Endothelial cell of umbilical vein (primary cell): ENCODE measurements around the gene SLC34A1. TPM values are rescaled to one million over a fixed set of nuclear protein-coding genes. Genes with fewer than 3 reads are reported as not detected.

Source experiments
- BruUV-seq: library from RNA; stranded (reverse); fragments of 400-500 nt; replicated peaks from 2 replicates; lab custom pipeline; 2021; lab: Mats Ljungman, UMichigan
- CTCF ChIA-PET: fragments of 300-600, 350-600 bp; sonication (Branson Sonifier 250); formaldehyde crosslinking; loops from one replicate; lab custom pipeline; 2021; ENCODE audit warnings: antibody characterized with exemption, inconsistent platforms; lab: Charles Lee
- POLR2A ChIA-PET: fragments of 300-600, 350-600 bp; sonication (Branson Sonifier 250); formaldehyde crosslinking; loops from one replicate; lab custom pipeline; 2021; ENCODE audit warnings: antibody characterized with exemption, inconsistent platforms; lab: Charles Lee
- DNase-seq: peaks from one replicate; pipeline ENCODE4 v3.0.0-alpha.2; 2011; ENCODE audit warnings: low read depth, low spot score
- FAIRE-seq: peaks from 2 replicates; lab custom pipeline; 2011; peaks lifted over from hg19 to GRCh38; lab: Jason Lieb, UNC
- H2AFZ ChIP-seq: 2 replicates; pipeline ENCODE4 v1.6.0; 2012; ENCODE audit warnings: low read depth, low read length, control low read depth, inconsistent platforms
- H3K27ac ChIP-seq: 2 replicates; pipeline ENCODE4 v1.5.1; 2011; ENCODE audit warnings: low read depth, mild to moderate bottlenecking, control low read depth, low read length, moderate library complexity; ENCODE audit not compliant: insufficient read depth
- H3K27me3 ChIP-seq, 2 experiments: 2 replicates each; pipeline versions ENCODE4 v1.6.0 to v1.6.1; 2011; ENCODE audit warnings: low read length in 2 of 2, mixed read lengths in 1 of 2; ENCODE audit not compliant: control insufficient read depth in 2 of 2, insufficient read depth in 2 of 2
- H3K36me3 ChIP-seq, 2 experiments: 2 replicates in 1 of 2; 3 replicates in 1 of 2; pipeline ENCODE4 v1.5.1; 2011; ENCODE audit warnings: low read length in 2 of 2, mild to moderate bottlenecking in 1 of 2, moderate library complexity in 1 of 2; ENCODE audit not compliant: control insufficient read depth in 2 of 2, insufficient read depth in 2 of 2; ENCODE audit errors: extremely low read depth in 1 of 2
- H3K4me1 ChIP-seq: 3 replicates; pipeline ENCODE4 v1.5.1; 2011; ENCODE audit warnings: mild to moderate bottlenecking, low read length; ENCODE audit not compliant: control insufficient read depth, insufficient read depth; ENCODE audit errors: extremely low read depth
- H3K4me2 ChIP-seq: 2 replicates; pipeline ENCODE4 v1.6.1; 2011; ENCODE audit warnings: low read length, control low read depth, mixed read lengths; ENCODE audit not compliant: insufficient read depth
- H3K4me3 ChIP-seq, 3 experiments: fragments of 200-600 bp in 1 of 3; sonication (generic), shearing (Covaris generic) in 1 of 3; replicated peaks in 1 of 3; 2 replicates each; pipeline ENCODE4 v1.5.1; 2011 to 2016; ENCODE audit warnings: control low read depth in 3 of 3, low read length in 3 of 3, mild to moderate bottlenecking in 2 of 3, inconsistent platforms in 1 of 3, low read depth in 1 of 3, moderate library complexity in 1 of 3; ENCODE audit not compliant: insufficient read depth in 1 of 3
- H3K79me2 ChIP-seq: 2 replicates; pipeline ENCODE4 v1.6.0; 2012; ENCODE audit warnings: low read length, inconsistent platforms; ENCODE audit not compliant: control insufficient read depth, insufficient read depth
- H3K9ac ChIP-seq: replicated peaks from 2 replicates; pipeline ENCODE3; 2011; ENCODE audit warnings: low read length, control low read depth; ENCODE audit not compliant: insufficient read depth; ENCODE audit errors: extremely low read depth
- H3K9me1 ChIP-seq: replicated peaks from 3 replicates; pipeline ENCODE4 v1.6.0; 2011; ENCODE audit warnings: mild to moderate bottlenecking, low read length; ENCODE audit not compliant: control insufficient read depth, insufficient read depth; ENCODE audit errors: extremely low read depth
- H3K9me3 ChIP-seq: replicated peaks from 2 replicates; pipeline ENCODE4 v1.5.1; 2012; ENCODE audit warnings: low read length, inconsistent platforms; ENCODE audit not compliant: control insufficient read depth, insufficient read depth
- H4K20me1 ChIP-seq: replicated peaks from 2 replicates; pipeline ENCODE3; 2011; ENCODE audit warnings: mild to moderate bottlenecking, low read length; ENCODE audit not compliant: control insufficient read depth, insufficient read depth; ENCODE audit errors: extremely low read depth
- EZH2 ChIP-seq: IDR thresholded peaks from 2 replicates; pipeline ENCODE4 v1.6.1; 2012; ENCODE audit warnings: borderline replicate concordance, low read depth, mild to moderate bottlenecking, moderate library complexity, low read length, inconsistent platforms; ENCODE audit not compliant: severe bottlenecking
- FOS ChIP-seq: IDR thresholded peaks from 2 replicates; pipeline ENCODE4 v1.6.1; 2011; ENCODE audit warnings: mild to moderate bottlenecking, low read length, moderate library complexity, borderline replicate concordance; ENCODE audit not compliant: insufficient read depth
- GATA2 ChIP-seq: IDR thresholded peaks from 2 replicates; pipeline ENCODE4 v1.7.0; 2011; ENCODE audit warnings: low read depth, mild to moderate bottlenecking, moderate library complexity, mixed read lengths, low read length; ENCODE audit not compliant: insufficient read length, insufficient read depth
- JUN ChIP-seq: IDR thresholded peaks from 2 replicates; pipeline ENCODE4 v1.6.1; 2011; ENCODE audit warnings: borderline replicate concordance, low read depth; ENCODE audit not compliant: insufficient read length, insufficient read depth
- MAX ChIP-seq: IDR thresholded peaks from 2 replicates; pipeline ENCODE4 v1.6.1; 2011; ENCODE audit not compliant: insufficient read depth, insufficient read length
- MYC ChIP-seq: IDR thresholded peaks from one replicate; pipeline ENCODE4 v1.6.1; 2011; ENCODE audit warnings: mild to moderate bottlenecking, low read depth, low read length
- POLR2A ChIP-seq: IDR thresholded peaks from 2 replicates; pipeline ENCODE4 v1.6.1; 2012; ENCODE audit warnings: low read depth, mild to moderate bottlenecking, control low read depth, low read length
- POLR2AphosphoS5 ChIP-seq: IDR thresholded peaks from 2 replicates; pipeline ENCODE4 v1.6.1; 2012; ENCODE audit warnings: low read depth, mild to moderate bottlenecking, control low read depth, low read length, moderate library complexity; ENCODE audit not compliant: insufficient read depth
- dilution Hi-C: fragments of 300-500 bp; cut with MboI; formaldehyde crosslinking; loops from one replicate; pipeline ENCODE4 v1.15.0; 2019; ENCODE audit warnings: low sequenced_read_pairs; ENCODE audit not compliant: extremely low pct_ligation_motif_present
- intact Hi-C: fragments of 100-400 bp; cut with micrococcal nuclease; formaldehyde crosslinking; loops from one replicate; pipeline ENCODE4 v1.10.0; 2022
- polyA plus RNA-seq, 4 experiments: library from polyadenylated mRNA; depleted of rRNA in 3 of 4; stranded (reverse) in 3 of 4; unstranded in 1 of 4; fragments of >200 nt; gene quantifications; 2 replicates each; pipeline versions ENCODE4 v1.2.1 to v1.2.3, GENCODE V29; 2011 to 2012; ENCODE audit warnings: missing spikeins in 1 of 4
- total RNA-seq: library from RNA; stranded (reverse); gene quantifications from 2 replicates; pipeline ENCODE4 v1.2.3, GENCODE V29; 2021
- TF ChIP-seq, protein P1 (sequence below), 2 donors: IDR thresholded peaks; 1 replicate in 1 of 2; 2 replicates in 1 of 2; pipeline ENCODE4 v1.5.1; 2011; ENCODE audit warnings: low read length in 2 of 2, mild to moderate bottlenecking in 2 of 2, moderate library complexity in 2 of 2, control low read depth in 1 of 2, inconsistent platforms in 1 of 2, low read depth in 1 of 2; ENCODE audit not compliant: insufficient read depth in 1 of 2; ENCODE audit errors: extremely low read depth in 1 of 2

The SLC34A1 gene
- total and polyA plus RNA-seq, 2 donors (not counting 3 experiments of a cell fraction or from before 2014, with no cell fraction given), result not detected

GRCh38 chr5:177429248-177430040, 45.2 kb downstream of the SLC34A1 start:
- CTCF ChIA-PET, result interaction anchor here (0.8 to 5.2 kb wide), 4 partner anchors 10 to 39 kb away, joined by 3 to 27 read pairs (median 8); no protein-coding TSS in a partner anchor
- FAIRE-seq, result no peak

More at GRCh38 chr5:177429248-177430040, 45.2 kb downstream of the SLC34A1 start:
- TF ChIP-seq, protein P1, sequence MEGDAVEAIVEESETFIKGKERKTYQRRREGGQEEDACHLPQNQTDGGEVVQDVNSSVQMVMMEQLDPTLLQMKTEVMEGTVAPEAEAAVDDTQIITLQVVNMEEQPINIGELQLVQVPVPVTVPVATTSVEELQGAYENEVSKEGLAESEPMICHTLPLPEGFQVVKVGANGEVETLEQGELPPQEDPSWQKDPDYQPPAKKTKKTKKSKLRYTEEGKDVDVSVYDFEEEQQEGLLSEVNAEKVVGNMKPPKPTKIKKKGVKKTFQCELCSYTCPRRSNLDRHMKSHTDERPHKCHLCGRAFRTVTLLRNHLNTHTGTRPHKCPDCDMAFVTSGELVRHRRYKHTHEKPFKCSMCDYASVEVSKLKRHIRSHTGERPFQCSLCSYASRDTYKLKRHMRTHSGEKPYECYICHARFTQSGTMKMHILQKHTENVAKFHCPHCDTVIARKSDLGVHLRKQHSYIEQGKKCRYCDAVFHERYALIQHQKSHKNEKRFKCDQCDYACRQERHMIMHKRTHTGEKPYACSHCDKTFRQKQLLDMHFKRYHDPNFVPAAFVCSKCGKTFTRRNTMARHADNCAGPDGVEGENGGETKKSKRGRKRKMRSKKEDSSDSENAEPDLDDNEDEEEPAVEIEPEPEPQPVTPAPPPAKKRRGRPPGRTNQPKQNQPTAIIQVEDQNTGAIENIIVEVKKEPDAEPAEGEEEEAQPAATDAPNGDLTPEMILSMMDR (IDR thresholded peaks at IDR 0.05; ENCODE audit: extremely low read depth in 1 of 2, insufficient read depth in 1 of 2, low read depth in 1 of 2, low read length in 2 of 2), result no peak
- TF ChIP-seq JUN (no peak), POLR2AphosphoS5 (no peak), FOS (no peak), MYC (no peak), POLR2A (no peak), GATA2 (no peak), MAX (no peak), EZH2 (no peak)
- H3K9me3 ChIP-seq, result no peaks in the 10 kb centered on the region
- dilution Hi-C loops (no loop called here), intact Hi-C loops (no loop called here)
- H2AFZ ChIP-seq, result no peak overlapping the region
- no peak overlapping the region for H3K4me3 ChIP-seq
- H3K27me3 ChIP-seq, result no peaks in the 10 kb centered on the region
- no peak overlapping the region for H3K9ac ChIP-seq
- H3K4me2 ChIP-seq, result no peak overlapping the region
- no peak for DNase-seq
- H3K79me2 ChIP-seq, result peaks cover 27% of the 10 kb centered on the region
- BruUV-seq, result no TSS peak
- H3K4me1 ChIP-seq, result peaks cover 14% of the 10 kb centered on the region
- POLR2A ChIA-PET, result no interaction called here
- H4K20me1 ChIP-seq, result no peaks in the 10 kb centered on the region
- peaks cover 9 to 24% of the 10 kb centered on the region in 2 experiments for H3K36me3 ChIP-seq
- H3K27ac ChIP-seq, result no peak overlapping the region
- no peaks in the 10 kb centered on the region for H3K9me1 ChIP-seq
